Activated naive CD4-positive, alpha-beta T cell treated with anti-CD3 and anti-CD28 coated beads, Interleukin-2, amount 50 U/mL, for 72 hours (primary cell): Measurements from ENCODE around the gene CMTM8. TPM values are rescaled to one million over a fixed set of nuclear protein-coding genes. Genes with fewer than 3 reads are reported as not detected.
A peak's percentile ranks its signal among the peaks of the same experiment; 100 is the strongest.
"Not testable (repeated sequence)": the region's sequence is repeated elsewhere in the genome, so short reads cannot be mapped to it uniquely, and the experiment has no call there.

Source experiments
- ATAC-seq, 2 donors: fragments of 150-1000 bp; cut with Tn5 transposase; 2 replicates each; pipeline ENCODE4 v1.10.0; 2021; ENCODE audit warnings: mild to moderate bottlenecking in 2 of 2, moderate library complexity in 2 of 2
- DNase-seq, 2 donors: peaks; one replicate each; pipeline ENCODE4 v3.0.0; 2021 to 2022; ENCODE audit warnings: low spot score in 2 of 2
- H3K27ac Mint-ChIP-seq, 2 donors: one replicate each; pipeline ENCODE4 v1.8.0; 2022; ENCODE audit warnings: mild to moderate bottlenecking in 2 of 2, mixed read lengths in 2 of 2
- H3K36me3 Mint-ChIP-seq, 2 donors: one replicate each; pipeline ENCODE4 v1.8.0; 2022; ENCODE audit warnings: mixed read lengths in 2 of 2
- H3K9me3 Mint-ChIP-seq, 2 donors: one replicate each; pipeline ENCODE4 v1.8.0; 2022; ENCODE audit warnings: mixed read lengths in 2 of 2
- total RNA-seq, 2 donors: library from RNA; stranded (reverse); gene quantifications; one replicate each; pipeline ENCODE4 v1.2.3, GENCODE V29; 2022

CMTM8 gene
- total RNA-seq, 2 donors from 2014 or later = 7.8 to 9.5 TPM

DNA sequence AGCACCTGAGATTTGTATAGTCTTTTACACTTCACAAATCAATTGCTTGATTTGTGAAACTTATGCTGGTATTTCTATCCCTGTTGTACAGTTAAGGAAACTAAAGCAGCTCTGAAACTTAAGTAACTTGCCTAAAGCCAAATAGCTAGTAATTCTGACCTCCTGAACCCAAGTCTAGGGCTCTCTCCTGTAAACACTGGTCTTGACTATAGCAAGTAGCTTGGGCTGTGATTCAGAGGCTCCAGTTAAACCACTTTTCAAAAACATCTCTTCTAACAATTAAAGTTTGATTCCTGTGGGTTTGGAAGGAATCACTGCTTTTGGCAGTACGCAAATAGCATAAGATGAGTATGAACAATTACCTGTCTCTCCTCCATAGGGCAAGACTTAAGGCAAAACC, 18.5 kb upstream of the CMTM8 start:
- Mint-ChIP-seq H3K27ac (no peak overlapping the region), H3K36me3 (peaks cover 5 to 7% of the 10 kb centered on the region in 2 donors), H3K9me3 (peaks cover 0 to 17% of the 10 kb centered on the region in 2 donors)
- DNase-seq (no peak), ATAC-seq (no peak)

DNA sequence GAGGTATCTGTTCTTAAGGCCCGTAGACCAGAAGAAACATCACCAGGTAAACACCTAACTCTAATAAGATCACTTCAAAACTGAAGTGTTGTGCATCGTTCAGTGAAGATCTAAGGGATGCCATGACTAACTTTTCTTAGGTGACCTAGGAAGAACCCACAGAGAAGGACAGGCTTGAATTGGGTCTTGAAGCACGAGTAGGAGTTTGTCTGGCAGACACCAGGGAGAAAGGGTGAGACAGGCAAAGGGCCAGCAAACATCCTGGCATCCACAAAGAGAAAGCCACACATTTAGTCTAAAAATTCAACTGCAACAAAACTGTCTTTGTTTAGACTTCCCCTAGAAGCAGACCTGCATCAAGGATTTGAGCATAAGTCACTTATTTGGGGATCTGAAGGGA, 15.5 kb upstream of the CMTM8 start:
- no peak for DNase-seq
- H3K36me3 Mint-ChIP-seq = peaks cover 11 to 13% of the 10 kb centered on the region in 2 donors
- H3K27ac Mint-ChIP-seq = no peak overlapping the region
- H3K9me3 Mint-ChIP-seq = peaks cover 4 to 26% of the 10 kb centered on the region in 2 donors
- no peak for ATAC-seq

DNA sequence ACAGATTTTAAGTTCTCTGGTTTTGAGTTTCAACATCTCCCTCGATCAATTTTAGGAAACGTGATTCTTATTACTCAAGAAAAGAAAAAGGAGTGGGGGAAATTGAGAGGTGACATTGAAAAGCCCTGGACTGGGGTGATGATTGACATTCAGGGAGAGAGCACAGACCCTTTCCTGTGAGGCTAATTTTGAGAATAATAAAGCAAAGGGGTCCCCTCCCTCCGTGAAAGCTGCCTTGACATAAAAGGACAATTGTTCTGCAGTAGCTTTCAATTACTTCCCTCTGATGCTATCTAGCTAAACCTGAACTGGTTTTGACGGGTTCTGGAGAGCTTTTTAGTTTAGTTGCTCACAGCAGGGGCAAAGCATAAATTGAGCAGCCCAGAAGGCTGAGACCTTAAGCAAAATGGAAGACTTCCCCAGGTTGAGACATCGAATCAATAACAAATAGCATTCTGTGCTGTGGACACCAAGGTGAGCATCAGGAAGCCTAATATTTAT, 14.4 kb upstream of the CMTM8 start:
- DNase-seq (no peak), ATAC-seq (no peak)
- peaks cover 4 to 26% of the 10 kb centered on the region in 2 donors for H3K9me3 Mint-ChIP-seq
- H3K36me3 Mint-ChIP-seq = peaks cover 11 to 13% of the 10 kb centered on the region in 2 donors
- no peak overlapping the region for H3K27ac Mint-ChIP-seq

DNA sequence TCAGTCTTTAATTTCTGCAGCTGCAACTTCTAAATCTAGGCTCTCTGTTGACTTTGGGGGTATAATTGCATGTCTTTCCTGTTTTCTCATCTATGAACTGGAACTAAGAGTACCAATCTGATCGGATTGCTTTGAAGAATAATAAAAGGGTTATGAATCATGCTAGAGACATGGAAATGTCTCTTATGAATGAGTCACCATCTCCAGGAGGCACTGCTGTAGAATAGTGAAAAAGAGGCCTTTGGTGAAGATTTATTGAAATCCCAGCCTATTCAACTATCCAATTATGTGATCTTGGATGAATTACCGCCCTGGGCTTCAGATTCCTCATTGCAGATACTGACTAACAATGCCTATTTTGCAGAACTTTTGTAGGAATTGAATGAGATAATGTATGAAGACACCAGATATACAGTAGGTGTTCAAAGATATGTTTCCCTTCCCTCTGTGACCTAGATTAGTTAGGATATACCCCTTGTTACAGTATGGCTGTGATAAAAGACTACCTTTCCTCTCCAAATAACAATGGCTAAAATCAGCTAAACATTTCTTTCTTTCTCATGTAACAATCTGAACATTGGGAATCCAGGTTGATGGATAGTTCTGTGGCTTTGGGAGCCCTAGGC, 11.5 kb upstream of the CMTM8 start:
- H3K27ac Mint-ChIP-seq = no peak overlapping the region
- H3K36me3 Mint-ChIP-seq = peaks cover 6 to 11% of the 10 kb centered on the region in 2 donors
- DNase-seq (no peak), ATAC-seq (peak; percentile 72 to 87)
- H3K9me3 Mint-ChIP-seq = peaks cover 4 to 15% of the 10 kb centered on the region in 2 donors

DNA sequence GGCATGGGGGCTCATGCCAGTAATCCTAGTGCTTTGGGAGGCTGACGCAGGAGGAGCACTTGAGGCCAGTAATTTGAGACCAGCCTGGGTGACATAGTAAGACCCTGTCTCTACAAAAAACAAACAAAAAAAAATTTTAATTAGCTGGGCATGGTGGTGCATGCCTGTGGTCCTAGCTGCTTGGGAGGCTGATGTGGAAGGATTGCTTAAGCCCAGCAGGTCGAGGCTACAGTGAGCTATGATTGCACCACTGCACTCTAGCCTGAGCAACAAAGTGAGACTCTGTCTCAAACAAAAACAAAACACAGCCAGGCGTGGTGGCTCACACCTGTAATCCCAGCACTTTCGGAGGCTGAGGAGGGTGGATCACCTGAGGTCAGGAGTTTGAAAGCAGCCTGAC, 9.7 kb upstream of the CMTM8 start:
- not testable (repeated sequence) for H3K36me3 Mint-ChIP-seq, H3K27ac Mint-ChIP-seq, ATAC-seq, H3K9me3 Mint-ChIP-seq, DNase-seq

DNA sequence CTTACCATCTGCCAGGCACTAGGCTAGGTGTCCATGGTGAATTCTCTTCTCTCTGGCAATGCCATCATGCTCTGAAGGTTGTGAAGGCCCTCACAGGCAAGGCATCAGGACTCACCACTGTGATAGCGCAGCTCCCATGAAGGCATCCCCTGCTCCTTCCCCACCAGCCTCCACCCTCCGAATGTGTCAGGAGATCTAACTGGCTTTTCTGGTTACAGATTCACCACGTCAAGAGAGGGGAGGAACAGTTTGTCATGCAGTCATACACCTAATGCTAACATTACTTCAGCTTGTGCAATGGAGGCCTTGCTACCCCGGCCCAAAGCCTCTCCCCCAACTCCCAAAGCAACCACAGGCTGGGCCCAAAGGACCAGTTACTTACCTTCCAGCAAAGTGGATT, 8.9 kb upstream of the CMTM8 start:
- no peak for ATAC-seq
- Mint-ChIP-seq H3K27ac (no peak overlapping the region), H3K36me3 (peaks cover 6 to 7% of the 10 kb centered on the region in 2 donors), H3K9me3 (peaks cover 4 to 9% of the 10 kb centered on the region in 2 donors)
- DNase-seq = no peak

DNA sequence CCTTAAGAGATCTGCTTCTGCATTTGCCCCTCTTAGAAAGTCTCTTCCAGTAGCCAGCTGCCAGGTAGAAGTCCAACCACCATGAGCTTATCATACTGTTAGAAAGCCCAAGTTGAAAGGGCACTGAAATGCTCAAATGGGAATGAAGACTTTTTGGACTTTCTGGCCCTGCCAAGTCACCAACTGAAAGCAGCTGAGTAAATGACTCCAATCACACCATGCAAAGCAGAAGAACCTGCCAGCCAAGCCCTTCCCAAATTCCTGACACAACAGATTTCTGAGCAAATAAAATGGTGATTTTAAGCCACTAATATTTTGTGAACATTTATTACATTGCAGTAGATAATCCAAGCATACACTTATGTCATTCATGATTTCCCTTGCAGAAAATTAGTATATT, 2.1 kb upstream of the CMTM8 start:
- peaks cover 0 to 6% of the 10 kb centered on the region in 2 donors for H3K9me3 Mint-ChIP-seq
- no peak overlapping the region for H3K27ac Mint-ChIP-seq
- no peak for ATAC-seq
- DNase-seq = no peak
- H3K36me3 Mint-ChIP-seq = peaks cover 16 to 40% of the 10 kb centered on the region in 2 donors

DNA sequence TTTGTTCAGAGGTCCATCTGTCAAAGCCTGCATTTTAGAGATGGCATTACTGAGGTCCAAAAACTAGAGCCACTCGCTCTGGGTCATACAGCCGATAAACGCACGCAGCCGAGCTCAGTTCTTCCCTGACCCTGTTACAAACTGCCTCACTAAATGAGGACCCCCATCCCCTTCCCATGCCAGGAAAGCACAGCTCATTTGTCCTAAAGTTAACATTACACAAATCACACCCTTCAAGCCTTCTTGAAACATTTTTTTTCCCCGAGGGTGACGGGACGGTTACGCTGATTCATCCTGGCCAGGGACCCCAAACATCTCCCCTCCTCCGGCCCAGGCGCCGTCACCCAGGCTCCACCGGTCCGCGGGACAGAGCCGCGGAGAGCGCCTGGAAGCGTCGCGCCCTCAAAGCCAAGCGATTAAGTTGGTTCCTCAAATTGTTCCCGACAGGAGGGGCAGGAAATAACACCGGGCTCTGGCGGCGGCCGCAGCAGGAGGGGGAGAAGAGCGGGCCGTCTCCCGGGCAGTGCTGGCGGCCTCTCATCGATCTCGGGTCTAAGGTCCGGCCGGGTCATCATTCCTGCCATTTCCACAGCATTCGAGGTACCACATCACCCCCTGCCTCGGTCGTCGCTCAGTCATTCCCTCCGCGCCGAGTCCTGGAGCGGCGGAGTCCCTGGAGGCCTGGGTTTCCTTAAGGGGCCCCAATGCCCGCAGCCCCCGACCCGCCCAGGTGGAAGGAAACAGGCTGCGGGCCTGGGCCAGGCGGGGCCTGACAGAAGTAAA, 619 bp upstream of the CMTM8 start:
- Mint-ChIP-seq H3K36me3 (peaks cover 16 to 40% of the 10 kb centered on the region in 2 donors), H3K27ac (peak overlapping the region; percentile 22 to 85), H3K9me3 (peaks cover 0 to 6% of the 10 kb centered on the region in 2 donors)
- ATAC-seq = no peak
- no peak for DNase-seq

DNA sequence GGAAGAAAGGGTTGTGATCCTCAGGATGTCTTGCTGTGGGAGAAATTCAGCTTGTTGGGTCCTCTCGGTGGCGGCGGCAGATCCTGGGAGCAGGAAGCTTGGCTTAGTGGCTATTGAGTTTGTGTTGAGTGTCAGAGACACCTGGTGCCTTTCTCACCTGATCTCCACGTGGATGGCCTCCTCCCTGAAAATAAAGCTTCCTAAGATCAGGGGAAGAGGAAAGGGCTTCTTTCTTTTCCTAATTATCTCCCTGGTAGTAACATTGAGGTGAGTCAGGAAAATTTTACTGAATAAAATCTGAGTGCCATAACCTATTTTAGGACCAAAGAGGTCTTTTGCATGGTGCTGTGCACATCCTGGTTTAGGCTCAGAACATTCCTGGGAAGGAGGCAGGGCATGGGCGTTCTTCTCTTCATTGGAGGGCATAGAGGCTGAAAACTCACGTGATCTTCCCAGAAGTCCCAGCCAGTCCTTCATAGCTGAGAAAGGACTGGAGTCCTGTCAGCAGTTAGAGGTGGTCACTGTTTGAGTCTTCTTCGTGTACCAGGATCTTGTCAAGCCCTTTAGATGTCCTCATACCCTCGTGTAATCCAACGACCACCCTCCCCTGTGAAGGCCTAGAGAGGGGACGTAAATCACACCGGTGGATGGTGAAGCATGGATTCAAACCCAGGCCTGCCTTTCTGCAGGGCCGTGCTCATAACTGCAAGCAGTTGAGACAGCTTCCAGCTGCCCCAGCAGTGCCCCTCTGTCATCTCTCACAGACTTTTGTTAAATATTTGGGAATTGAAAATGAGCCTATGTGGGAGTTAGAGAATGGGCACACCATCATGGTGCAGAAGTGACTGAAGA, 1.1 kb downstream of the CMTM8 start:
- Mint-ChIP-seq H3K9me3 (peaks cover 0 to 6% of the 10 kb centered on the region in 2 donors), H3K27ac (peak overlapping the region; percentile 8 to 69), H3K36me3 (peaks cover 16 to 40% of the 10 kb centered on the region in 2 donors)
- peak in 1 of 2 donors; percentile 17 for ATAC-seq
- DNase-seq = peak in 1 of 2 donors; percentile 22

DNA sequence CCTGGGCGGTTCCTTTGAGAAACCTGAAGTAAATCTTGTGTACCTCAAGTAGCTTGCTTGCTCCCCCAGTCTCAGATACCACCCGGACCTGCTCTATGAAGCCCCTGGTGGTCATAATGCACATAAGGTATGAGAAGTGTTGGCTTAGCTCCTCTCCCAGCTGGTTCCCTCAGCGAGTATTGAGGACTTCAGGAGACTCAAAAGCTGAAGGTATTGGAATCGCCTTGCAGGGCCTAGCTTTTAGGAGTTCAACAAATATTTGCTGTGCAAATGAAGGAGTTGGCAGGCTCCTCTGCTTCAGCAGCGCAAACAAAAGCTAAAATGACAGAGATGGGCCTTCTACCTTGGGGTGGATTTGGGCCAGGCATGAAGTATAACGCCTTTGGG, 1.7 kb downstream of the CMTM8 start:
- DNase-seq (peak in 1 of 2 donors; percentile 45), ATAC-seq (peak; percentile 31 to 61)
- Mint-ChIP-seq H3K27ac (peak overlapping the region in 1 of 2 donors; percentile 69), H3K36me3 (peaks cover 16 to 40% of the 10 kb centered on the region in 2 donors), H3K9me3 (peaks cover 0 to 6% of the 10 kb centered on the region in 2 donors)

DNA sequence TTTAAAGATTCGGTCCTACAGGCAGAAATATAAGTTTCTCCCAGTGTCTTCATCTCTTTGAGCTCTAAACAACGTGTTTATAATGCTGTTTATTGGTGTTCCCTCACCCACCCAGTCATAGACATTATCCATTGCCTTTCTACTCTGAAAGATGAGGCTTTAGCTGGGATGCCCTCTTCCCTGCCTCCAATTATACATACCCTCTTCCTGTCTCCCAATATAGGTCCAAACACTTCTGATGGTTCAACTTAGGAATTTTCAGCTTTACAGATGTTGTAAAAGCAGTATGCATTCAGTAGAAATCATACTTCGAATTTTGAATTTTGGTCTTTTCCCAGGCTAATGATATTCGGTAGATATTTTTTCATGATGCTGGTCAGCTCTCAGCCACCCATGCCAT, 2.6 kb downstream of the CMTM8 start:
- no peak for ATAC-seq
- no peak for DNase-seq
- H3K27ac Mint-ChIP-seq = no peak overlapping the region
- H3K36me3 Mint-ChIP-seq = peaks cover 16 to 30% of the 10 kb centered on the region in 2 donors
- H3K9me3 Mint-ChIP-seq = no peaks in the 10 kb centered on the region

DNA sequence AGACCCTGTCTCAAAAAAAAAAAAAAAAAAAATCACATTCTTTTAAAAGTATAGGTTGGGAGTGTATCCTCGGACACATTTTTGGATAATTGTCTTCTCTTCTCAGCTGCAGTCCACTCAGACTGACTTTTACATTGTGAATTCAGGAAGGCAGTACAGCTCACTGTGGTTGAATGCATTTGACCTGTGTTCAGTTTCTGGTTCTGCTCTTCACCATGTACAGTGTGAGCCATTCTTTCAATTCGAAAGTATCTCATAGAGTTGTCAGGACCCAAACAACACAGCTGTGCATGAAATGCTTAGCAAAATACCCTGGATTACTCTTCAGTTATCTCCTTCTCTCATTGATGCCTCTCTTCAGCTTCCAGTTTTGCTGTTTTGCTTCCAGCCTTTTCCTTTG, 5.0 kb downstream of the CMTM8 start:
- ATAC-seq (no peak), DNase-seq (no peak)
- no peak overlapping the region for H3K27ac Mint-ChIP-seq
- peaks cover 7 to 15% of the 10 kb centered on the region in 2 donors for H3K36me3 Mint-ChIP-seq
- no peaks in the 10 kb centered on the region for H3K9me3 Mint-ChIP-seq

DNA sequence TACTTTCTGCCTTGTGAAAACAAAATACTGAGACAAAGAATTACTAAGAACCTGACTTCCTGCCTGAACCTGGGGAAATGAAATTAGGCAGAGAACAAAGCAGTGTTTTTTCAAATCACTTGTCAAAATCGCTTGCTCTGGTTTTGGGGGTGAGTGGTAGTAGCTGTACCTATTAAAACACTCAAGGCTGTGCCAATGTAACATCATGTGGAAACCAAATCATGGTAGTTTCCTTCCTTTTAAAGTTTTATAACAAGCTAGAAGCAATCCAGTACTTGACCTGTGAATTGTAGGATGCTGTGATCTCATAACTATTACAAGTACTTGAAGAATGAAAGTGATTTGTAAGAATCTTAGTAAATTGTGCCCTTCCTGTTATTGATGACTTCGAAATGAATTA, 6.7 kb downstream of the CMTM8 start:
- peak overlapping the region in 1 of 2 donors; percentile 21 for H3K27ac Mint-ChIP-seq
- peaks cover 0 to 6% of the 10 kb centered on the region in 2 donors for H3K36me3 Mint-ChIP-seq
- H3K9me3 Mint-ChIP-seq = no peaks in the 10 kb centered on the region
- ATAC-seq (peak; percentile 66 to 80), DNase-seq (no peak)

DNA sequence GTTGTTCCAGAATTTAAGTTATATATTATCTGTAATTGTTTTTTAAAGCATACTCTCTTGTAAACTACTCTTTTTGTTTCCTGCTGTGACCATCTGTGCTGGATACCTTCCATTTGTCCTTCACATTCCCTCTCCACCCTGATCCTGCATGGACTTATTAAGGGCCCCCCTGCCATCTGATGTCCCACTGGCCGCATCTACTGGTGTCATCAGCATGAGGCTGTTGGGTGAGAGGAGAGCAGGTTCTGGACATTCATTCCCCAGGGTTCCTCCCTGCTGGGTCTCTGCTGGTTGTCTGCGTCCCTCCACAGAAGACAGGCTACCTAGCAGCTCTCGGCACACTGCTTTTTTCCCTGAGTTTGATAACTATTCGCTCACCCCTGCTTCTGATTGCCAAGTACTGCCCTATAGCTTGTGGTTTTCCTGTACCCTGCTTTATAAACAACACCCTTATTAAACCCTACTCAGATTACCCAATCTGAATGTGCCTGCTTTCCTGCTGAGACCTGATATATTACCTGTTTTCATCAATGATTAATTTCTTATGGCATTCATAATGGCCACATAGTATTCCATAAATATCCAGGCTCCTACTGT, 7.7 kb downstream of the CMTM8 start:
- H3K9me3 Mint-ChIP-seq = no peaks in the 10 kb centered on the region
- DNase-seq (no peak), ATAC-seq (no peak)
- H3K27ac Mint-ChIP-seq = peak overlapping the region in 1 of 2 donors; percentile 26
- peaks cover 0 to 11% of the 10 kb centered on the region in 2 donors for H3K36me3 Mint-ChIP-seq

DNA sequence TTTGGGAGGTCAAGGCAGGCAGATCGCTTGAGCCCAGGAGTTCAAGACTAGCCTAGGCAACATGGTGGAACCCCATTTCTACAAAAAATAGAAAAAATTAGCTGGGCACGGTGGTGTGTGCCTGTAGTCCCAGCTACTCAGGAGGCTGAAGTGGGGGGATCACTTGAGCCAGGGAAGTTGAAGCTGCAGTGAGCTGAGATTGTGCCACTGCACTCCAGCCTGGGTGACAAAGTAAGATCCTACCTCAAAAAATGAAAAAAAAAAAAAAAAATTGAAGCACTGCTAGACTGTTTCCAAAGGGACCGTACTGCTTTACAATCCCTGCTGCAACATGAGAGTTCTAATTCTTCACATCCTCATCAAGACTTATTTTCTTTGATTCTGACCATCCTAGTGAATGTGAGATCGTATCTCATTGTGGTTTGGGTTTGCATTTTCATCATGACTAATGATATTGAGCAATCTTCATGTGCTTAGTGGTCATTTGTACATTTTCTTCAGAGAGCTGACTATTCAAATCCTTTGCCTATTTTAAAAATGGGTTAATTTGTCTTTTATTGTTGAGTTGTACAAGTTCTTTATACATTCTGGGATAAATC, 10.8 kb downstream of the CMTM8 start:
- Mint-ChIP-seq H3K36me3 (peaks cover 0 to 21% of the 10 kb centered on the region in 2 donors), H3K9me3 (no peaks in the 10 kb centered on the region), H3K27ac (no peak overlapping the region)
- DNase-seq (no peak), ATAC-seq (peak; percentile 46 to 70)

DNA sequence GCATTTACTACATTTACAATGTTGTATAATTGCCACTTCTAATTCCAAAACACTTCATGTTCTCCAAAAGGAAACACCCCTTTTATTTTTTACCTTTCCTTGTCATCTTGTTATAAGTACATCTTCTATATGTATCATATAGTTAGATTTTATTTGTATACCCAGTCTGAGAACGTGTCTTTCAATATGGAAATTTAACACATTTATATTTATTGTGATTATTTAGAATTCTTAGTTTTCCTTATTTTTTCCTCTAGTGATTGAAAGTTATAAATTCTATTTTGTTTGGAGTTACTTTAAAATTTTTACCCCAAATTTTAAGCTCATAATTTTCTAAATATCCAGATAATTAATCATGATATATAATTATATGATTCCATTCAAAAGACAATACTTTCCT, 15.8 kb downstream of the CMTM8 start:
- DNase-seq (no peak), ATAC-seq (no peak)
- no peak overlapping the region for H3K27ac Mint-ChIP-seq
- no peaks in the 10 kb centered on the region for H3K9me3 Mint-ChIP-seq
- peaks cover 5 to 22% of the 10 kb centered on the region in 2 donors for H3K36me3 Mint-ChIP-seq
